ENCODE measurements around the gene SPRR5.

DNA sequence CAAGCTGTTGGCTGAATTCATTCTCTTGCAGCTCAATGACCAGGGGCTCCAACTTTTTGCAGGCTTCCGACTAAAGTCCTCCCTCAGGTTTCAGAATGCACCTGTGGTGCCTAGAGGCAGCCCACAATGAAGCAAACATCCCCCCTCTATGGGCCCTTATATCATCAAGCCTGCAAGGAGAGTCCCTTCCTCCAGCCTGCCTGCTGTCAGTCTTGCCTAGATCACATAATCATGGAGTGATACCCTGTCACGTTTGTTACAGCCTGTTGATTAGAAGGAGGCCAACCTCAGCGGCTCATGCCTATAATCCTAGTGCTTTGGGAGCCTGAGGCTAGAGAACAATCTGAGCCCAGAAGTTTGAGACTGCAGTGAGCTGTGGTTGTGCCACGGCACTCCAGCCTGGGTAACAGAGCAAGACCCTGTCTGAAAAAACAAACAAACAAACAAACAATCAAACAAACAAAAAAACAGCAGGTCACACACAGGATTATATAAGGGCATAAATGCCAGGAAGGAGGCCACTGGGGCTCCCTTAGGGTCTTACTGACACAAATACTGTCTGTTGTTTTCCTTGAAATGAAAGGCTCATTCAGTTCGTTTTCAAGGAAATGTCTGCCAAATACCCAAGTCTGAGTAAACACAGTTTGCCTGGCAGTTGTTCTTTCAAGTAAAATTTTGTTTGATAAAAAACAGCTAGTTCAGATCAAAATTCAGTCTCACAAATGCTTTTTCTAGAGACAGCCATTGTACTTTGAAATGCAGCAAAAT, 49.8 kb downstream of the SPRR5 start:
- TF ChIP-seq, protein P1, sequence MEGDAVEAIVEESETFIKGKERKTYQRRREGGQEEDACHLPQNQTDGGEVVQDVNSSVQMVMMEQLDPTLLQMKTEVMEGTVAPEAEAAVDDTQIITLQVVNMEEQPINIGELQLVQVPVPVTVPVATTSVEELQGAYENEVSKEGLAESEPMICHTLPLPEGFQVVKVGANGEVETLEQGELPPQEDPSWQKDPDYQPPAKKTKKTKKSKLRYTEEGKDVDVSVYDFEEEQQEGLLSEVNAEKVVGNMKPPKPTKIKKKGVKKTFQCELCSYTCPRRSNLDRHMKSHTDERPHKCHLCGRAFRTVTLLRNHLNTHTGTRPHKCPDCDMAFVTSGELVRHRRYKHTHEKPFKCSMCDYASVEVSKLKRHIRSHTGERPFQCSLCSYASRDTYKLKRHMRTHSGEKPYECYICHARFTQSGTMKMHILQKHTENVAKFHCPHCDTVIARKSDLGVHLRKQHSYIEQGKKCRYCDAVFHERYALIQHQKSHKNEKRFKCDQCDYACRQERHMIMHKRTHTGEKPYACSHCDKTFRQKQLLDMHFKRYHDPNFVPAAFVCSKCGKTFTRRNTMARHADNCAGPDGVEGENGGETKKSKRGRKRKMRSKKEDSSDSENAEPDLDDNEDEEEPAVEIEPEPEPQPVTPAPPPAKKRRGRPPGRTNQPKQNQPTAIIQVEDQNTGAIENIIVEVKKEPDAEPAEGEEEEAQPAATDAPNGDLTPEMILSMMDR (conservative IDR thresholded peaks at IDR 0.05 in 1 of 2, IDR thresholded peaks at IDR 0.05 in 1 of 2; ENCODE audit: low read depth in 1 of 2, low read length in 2 of 2): no peak
- no peak for TF ChIP-seq EZH2 (IDR thresholded peaks at IDR 0.05; ENCODE audit: low read length, missing control alignments)

All from fibroblast of lung (primary cell).